IMR-90 (cell line): ENCODE results near the gene CHN2. TPM values are rescaled to one million over a fixed set of nuclear protein-coding genes. Genes with fewer than 3 reads are reported as not detected.

ENCODE experiments used
- ATAC-seq: fragments of 200-7000 bp; cut with Tn5 transposase; 2 replicates; pipeline ENCODE4 v1.9.1; 2020; ENCODE audit warnings: low read depth, mild to moderate bottlenecking, moderate library complexity
- BruUV-seq: library from RNA; stranded (reverse); fragments of 400-500 nt; replicated peaks from 2 replicates; lab custom pipeline; 2021; lab: Mats Ljungman, UMichigan
- CTCF ChIA-PET: fragments of 300-600 bp; formaldehyde crosslinking; extraction: SDS; loops from one replicate; lab custom pipeline; 2021; ENCODE audit warnings: antibody characterized with exemption; lab: Yijun Ruan, JAX
- POLR2A ChIA-PET: fragments of 300-600 bp; sonication (Branson Sonifier 250); formaldehyde crosslinking; loops from one replicate; lab custom pipeline; 2022; ENCODE audit warnings: antibody characterized with exemption; ENCODE audit not compliant: unreplicated experiment; lab: Charles Lee
- DNase-seq: peaks from one replicate; pipeline ENCODE4 v3.0.0; 2013
- H2AFZ ChIP-seq: replicated peaks from 2 replicates; pipeline ENCODE3; 2013; ENCODE audit warnings: low read length, mild to moderate bottlenecking; ENCODE audit not compliant: poor library complexity
- H2AK5ac ChIP-seq: 2 replicates; pipeline ENCODE4 v1.6.1; 2013; ENCODE audit warnings: low read depth, low read length, inconsistent platforms
- H2AK9ac ChIP-seq: replicated peaks from 2 replicates; pipeline ENCODE3; 2013; ENCODE audit warnings: mild to moderate bottlenecking, low read depth, low read length, moderate library complexity; ENCODE audit not compliant: poor library complexity
- H2BK120ac ChIP-seq: 2 replicates; pipeline ENCODE4 v1.6.1; 2013; ENCODE audit warnings: low read depth, low read length, inconsistent platforms
- H2BK15ac ChIP-seq: 3 replicates; pipeline ENCODE4 v1.6.1; 2013; ENCODE audit warnings: low read depth, low read length, inconsistent platforms
- H2BK20ac ChIP-seq: 2 replicates; pipeline ENCODE4 v1.6.1; 2013; ENCODE audit warnings: low read depth, mild to moderate bottlenecking, inconsistent platforms, low read length, moderate library complexity
- H2BK5ac ChIP-seq: 2 replicates; pipeline ENCODE4 v1.6.1; 2013; ENCODE audit warnings: mild to moderate bottlenecking, low read depth, low read length, inconsistent platforms; ENCODE audit not compliant: poor library complexity, severe bottlenecking
- H3K14ac ChIP-seq: replicated peaks from 2 replicates; pipeline ENCODE4 v1.6.1; 2013; ENCODE audit warnings: low read depth, low read length, inconsistent platforms
- H3K18ac ChIP-seq: 2 replicates; pipeline ENCODE4 v1.6.1; 2013; ENCODE audit warnings: low read depth, low read length, control low read depth
- H3K23ac ChIP-seq: 2 replicates; pipeline ENCODE4 v1.6.1; 2013; ENCODE audit warnings: low read depth, low read length, inconsistent platforms
- H3K27ac ChIP-seq: 2 replicates; pipeline ENCODE4 v1.5.1; 2013; ENCODE audit warnings: mild to moderate bottlenecking, control low read depth, low read length; ENCODE audit not compliant: insufficient read depth
- H3K27me3 ChIP-seq: 2 replicates; pipeline ENCODE4 v1.6.1; 2013; ENCODE audit warnings: low read length; ENCODE audit not compliant: control insufficient read depth, insufficient read depth
- H3K36me3 ChIP-seq: 2 replicates; pipeline ENCODE4 v1.6.1; 2013; ENCODE audit warnings: low read length, mixed read lengths; ENCODE audit not compliant: control insufficient read depth, insufficient read depth
- H3K4ac ChIP-seq: 2 replicates; pipeline ENCODE4 v1.6.1; 2013; ENCODE audit warnings: low read depth, low read length, inconsistent platforms
- H3K4me1 ChIP-seq: 2 replicates; pipeline ENCODE4 v1.6.1; 2013; ENCODE audit warnings: low read length, mixed read lengths; ENCODE audit not compliant: control insufficient read depth, insufficient read depth
- H3K4me2 ChIP-seq: 2 replicates; pipeline ENCODE4 v1.6.1; 2013; ENCODE audit warnings: low read depth, mild to moderate bottlenecking, control low read depth, low read length, moderate library complexity
- H3K4me3 ChIP-seq: 2 replicates; pipeline ENCODE4 v1.5.1; 2013; ENCODE audit warnings: low read depth, mild to moderate bottlenecking, control low read depth, low read length, moderate library complexity; ENCODE audit not compliant: insufficient read depth
- H3K56ac ChIP-seq: 2 replicates; pipeline ENCODE4 v1.6.1; 2013; ENCODE audit warnings: low read length, inconsistent platforms; ENCODE audit not compliant: insufficient read depth; ENCODE audit errors: extremely low read depth
- H3K79me1 ChIP-seq, 2 experiments: 2 replicates each; pipeline ENCODE4 v1.6.1; 2013; ENCODE audit warnings: low read length in 2 of 2, inconsistent platforms in 1 of 2, low read depth in 1 of 2
- H3K9ac ChIP-seq: 2 replicates; pipeline ENCODE4 v1.6.1; 2013; ENCODE audit warnings: low read depth, low read length, control low read depth
- H3K9me1 ChIP-seq: 2 replicates; pipeline ENCODE4 v1.6.1; 2013; ENCODE audit warnings: low read length, inconsistent platforms; ENCODE audit not compliant: insufficient read depth
- H3K9me3 ChIP-seq: 2 replicates; pipeline ENCODE4 v1.6.1; 2013; ENCODE audit warnings: low read length; ENCODE audit not compliant: control insufficient read depth, insufficient read depth
- H4K20me1 ChIP-seq: 2 replicates; pipeline ENCODE4 v1.6.1; 2013; ENCODE audit warnings: low read length, inconsistent platforms; ENCODE audit not compliant: insufficient read depth
- H4K5ac ChIP-seq: 2 replicates; pipeline ENCODE4 v1.6.1; 2013; ENCODE audit warnings: mild to moderate bottlenecking, low read depth, low read length, control low read depth
- H4K8ac ChIP-seq, 2 experiments: 2 replicates each; pipeline ENCODE4 v1.6.1; 2013; ENCODE audit warnings: low read depth in 2 of 2, low read length in 2 of 2, control low read depth in 1 of 2, inconsistent platforms in 1 of 2
- H4K91ac ChIP-seq: 2 replicates; pipeline ENCODE4 v1.6.1; 2013; ENCODE audit warnings: low read depth, low read length, inconsistent platforms; ENCODE audit not compliant: insufficient read depth
- CEBPB ChIP-seq: IDR thresholded peaks from 2 replicates; pipeline ENCODE4 v1.6.1; 2012; ENCODE audit warnings: low read depth, low read length, improper control_type of control experiment
- FOS ChIP-seq: fragments of 150-350 bp; IDR thresholded peaks from 2 replicates; pipeline ENCODE4 v1.6.1; 2016; ENCODE audit warnings: low read depth, low read length
- WGBS, 2 experiments: methylation state at CpG; one replicate each; pipeline versions ENCODE4 v1.1.5 to v1.1.7; 2013; ENCODE audit warnings: missing lambda C conversion rate in 2 of 2; ENCODE audit not compliant: insufficient read length in 1 of 2; ENCODE audit errors: extremely low coverage in 2 of 2; 5-methylcytosine and 5-hydroxymethylcytosine counted together
- dilution Hi-C: fragments of 300-500 bp; cut with HindIII; formaldehyde crosslinking; loops from one replicate; pipeline ENCODE4 v1.14.3; 2018; ENCODE audit warnings: low sequenced_read_pairs; ENCODE audit not compliant: unreplicated experiment
- in situ Hi-C: fragments of 300-500 bp; cut with MboI; formaldehyde crosslinking; loops from 3 replicates; pipeline ENCODE4 v1.14.3; 2019; ENCODE audit warnings: low sequenced_read_pairs, inconsistent platforms, mixed read lengths
- intact Hi-C: fragments of 100-400 bp; cut with micrococcal nuclease; formaldehyde crosslinking; loops from 2 replicates; pipeline ENCODE4 v1.10.0; 2022
- polyA plus RNA-seq, 3 experiments: library from polyadenylated mRNA; depleted of rRNA; stranded (reverse); fragments of >200 nt; gene quantifications; 2 replicates each; pipeline ENCODE4 v1.2.3, GENCODE V29; 2012; ENCODE audit warnings: low replicate concordance in 1 of 3
- total RNA-seq: library from RNA; depleted of rRNA; stranded (reverse); fragments of >200 nt; gene quantifications from 2 replicates; pipeline ENCODE4 v1.2.3, GENCODE V29; 2012
- TF ChIP-seq, protein P1 (sequence below): fragments of 150-350 bp; IDR thresholded peaks from 2 replicates; pipeline ENCODE4 v1.6.1; 2016; ENCODE audit warnings: low read depth, mild to moderate bottlenecking, low read length, moderate library complexity, borderline replicate concordance

The CHN2 gene
- total and polyA plus RNA-seq, 2 of the 4 experiments (the other 2 are of a cell fraction) = not detected

DNA sequence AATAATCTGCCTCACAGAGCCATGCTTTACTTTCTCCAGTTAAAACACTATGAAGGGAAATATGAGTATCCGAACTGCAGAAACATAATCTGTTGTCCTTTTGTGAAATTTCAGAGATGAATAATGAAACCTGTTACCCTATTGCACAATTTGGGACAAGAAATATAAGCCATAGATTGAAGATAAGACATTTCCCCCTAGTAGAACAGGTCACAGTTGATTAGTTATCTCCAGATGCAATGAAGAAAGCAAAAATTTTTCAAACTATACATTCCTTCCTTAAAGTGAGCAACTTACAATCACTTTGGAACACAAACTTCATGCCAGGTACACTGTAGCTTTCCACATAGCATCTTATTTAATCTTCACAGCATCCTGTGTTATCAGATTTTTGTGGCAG lies 2.3 kb upstream of the CHN2 start:
- ChIA-PET POLR2A (no interaction called here), CTCF (no interaction called here)
- no peak overlapping the region for H3K18ac ChIP-seq
- in situ Hi-C loops = no loop called here
- no peaks in the 10 kb centered on the region for H3K9me1 ChIP-seq
- no peak overlapping the region for H2BK20ac ChIP-seq
- no peak for ATAC-seq
- H3K4ac ChIP-seq = no peak overlapping the region
- no peak overlapping the region for H3K9ac ChIP-seq
- no peaks in the 10 kb centered on the region for H3K4me1 ChIP-seq
- no peak for DNase-seq
- H3K27me3 ChIP-seq = peaks cover 32% of the 10 kb centered on the region
- H3K4me2 ChIP-seq = no peak overlapping the region
- no TSS peak for BruUV-seq
- no peak overlapping the region for H2BK15ac ChIP-seq
- intact Hi-C loops = no loop called here
- no peaks in the 10 kb centered on the region for H3K9me3 ChIP-seq
- no peak overlapping the region for H2AK9ac ChIP-seq
- 0 out of 2 replicates have a peak, but pooled peaks have one; percentile 22 for TF ChIP-seq CEBPB
- TF ChIP-seq FOS = no peak
- TF ChIP-seq, protein P1, sequence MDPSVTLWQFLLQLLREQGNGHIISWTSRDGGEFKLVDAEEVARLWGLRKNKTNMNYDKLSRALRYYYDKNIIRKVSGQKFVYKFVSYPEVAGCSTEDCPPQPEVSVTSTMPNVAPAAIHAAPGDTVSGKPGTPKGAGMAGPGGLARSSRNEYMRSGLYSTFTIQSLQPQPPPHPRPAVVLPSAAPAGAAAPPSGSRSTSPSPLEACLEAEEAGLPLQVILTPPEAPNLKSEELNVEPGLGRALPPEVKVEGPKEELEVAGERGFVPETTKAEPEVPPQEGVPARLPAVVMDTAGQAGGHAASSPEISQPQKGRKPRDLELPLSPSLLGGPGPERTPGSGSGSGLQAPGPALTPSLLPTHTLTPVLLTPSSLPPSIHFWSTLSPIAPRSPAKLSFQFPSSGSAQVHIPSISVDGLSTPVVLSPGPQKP = no peak
- H2AK5ac ChIP-seq = no peak overlapping the region
- no peaks in the 10 kb centered on the region for H4K20me1 ChIP-seq
- dilution Hi-C loops = no loop called here
- H4K5ac ChIP-seq = no peak overlapping the region
- WGBS, 2 experiments = no CpG with 5 or more reads among the region's 1 CpG
- H3K14ac ChIP-seq = no peak overlapping the region
- H2BK120ac ChIP-seq = no peak overlapping the region
- H3K23ac ChIP-seq = no peak overlapping the region
- H3K56ac ChIP-seq = no peak overlapping the region
- no peak overlapping the region for H2AFZ ChIP-seq
- no peak overlapping the region for H2BK5ac ChIP-seq
- no peaks in the 10 kb centered on the region for H3K79me1 ChIP-seq
- H3K27ac ChIP-seq = no peak overlapping the region
- no peak overlapping the region for H3K4me3 ChIP-seq
- no peak overlapping the region for H4K91ac ChIP-seq
- H3K36me3 ChIP-seq = no peaks in the 10 kb centered on the region
- no peak overlapping the region for H4K8ac ChIP-seq
